Ascending aorta (tissue), 2 donors: Measurements from ENCODE around the gene RAB27A. TPM values are rescaled to one million over a fixed set of nuclear protein-coding genes. Genes with fewer than 3 reads are reported as not detected.
A peak's percentile ranks its signal among the peaks of the same experiment; 100 is the strongest.
"Not testable (repeated sequence)": the region's sequence is repeated elsewhere in the genome, so short reads cannot be mapped to it uniquely, and the experiment has no call there.

Experiments used
- DNase-seq, 2 donors: peaks; one replicate each; pipeline ENCODE4 v3.0.0-alpha.2; 2019; ENCODE audit warnings: low spot score in 2 of 2
- H3K27ac ChIP-seq, 2 donors: fragments of 200-600 bp; sonication (generic); one replicate each; pipeline ENCODE4 v1.5.1; 2016 to 2017; ENCODE audit warnings: mild to moderate bottlenecking in 1 of 2
- H3K27me3 ChIP-seq: fragments of 200-600 bp; sonication (generic); one replicate; pipeline ENCODE4 v1.5.1; 2017
- H3K36me3 ChIP-seq, 2 donors: fragments of 200-600 bp; sonication (generic); one replicate each; pipeline ENCODE4 v1.5.1; 2016
- H3K4me1 ChIP-seq, 2 donors: fragments of 200-600 bp; sonication (generic); one replicate each; pipeline ENCODE4 v1.5.1; 2016 to 2017; ENCODE audit warnings: mild to moderate bottlenecking in 1 of 2
- H3K4me3 ChIP-seq, 2 donors: fragments of 200-600 bp; sonication (generic); one replicate each; pipeline ENCODE4 v1.5.1; 2016 to 2017; ENCODE audit warnings: mild to moderate bottlenecking in 1 of 2
- H3K9me3 ChIP-seq, 2 donors: fragments of 200-600 bp; sonication (generic); one replicate each; pipeline ENCODE4 v1.5.1; 2016
- CTCF ChIP-seq, 3 experiments: fragments of 200-600 bp in 2 of 3; fragments of 450-650 bp in 1 of 3; sonication (generic) in 2 of 3; IDR thresholded peaks; one replicate each; pipeline ENCODE4 v1.5.1; 2016 to 2019; ENCODE audit warnings: antibody characterized with exemption in 3 of 3, mild to moderate bottlenecking in 1 of 3, moderate library complexity in 1 of 3
- intact Hi-C: fragments of 100-400 bp; cut with DNase I; formaldehyde crosslinking; loops from one replicate; pipeline ENCODE4 v1.15.1; 2023
- total RNA-seq: library from RNA; depleted of rRNA; stranded (reverse); fragments of >200 nt; gene quantifications from one replicate; pipeline ENCODE4 v1.1.0, GENCODE V29; 2016

Gene RAB27A
- total RNA-seq, 1 donor from 2014 or later: 17.9 TPM

GRCh38 chr15:55253580-55253979 is 36.0 kb downstream of the RAB27A start:
- Histone ChIP-seq H3K27ac (peak overlapping the region; percentile 48 to 56), H3K9me3 (no peaks in the 10 kb centered on the region), H3K4me1 (no peaks in the 10 kb centered on the region), H3K4me3 (no peak overlapping the region), H3K27me3 (no peaks in the 10 kb centered on the region), H3K36me3 (no peaks in the 10 kb centered on the region)
- intact Hi-C loops: no loop called here
- no peak for TF ChIP-seq CTCF (IDR thresholded peaks at IDR 0.05)
- DNase-seq: no peak

- H3K27me3 ChIP-seq, H3K36me3 ChIP-seq, H3K4me1 ChIP-seq, H3K9me3 ChIP-seq, intact Hi-C loops, DNase-seq, H3K27ac ChIP-seq, H3K4me3 ChIP-seq: not testable (repeated sequence)
These were observed 37.4 kb downstream of the RAB27A start for GRCh38 chr15:55252201-55252600.

GRCh38 chr15:55250941-55251340 is 38.7 kb downstream of the RAB27A start:
- Histone ChIP-seq H3K4me3 (no peak overlapping the region), H3K27ac (no peak overlapping the region), H3K9me3 (no peaks in the 10 kb centered on the region), H3K4me1 (no peaks in the 10 kb centered on the region), H3K36me3 (no peaks in the 10 kb centered on the region), H3K27me3 (no peaks in the 10 kb centered on the region)
- intact Hi-C loops: no loop called here
- DNase-seq: no peak
- no peak for TF ChIP-seq CTCF (IDR thresholded peaks at IDR 0.05)

- intact Hi-C loops: no loop called here
- Histone ChIP-seq H3K4me3 (no peak overlapping the region), H3K27ac (no peak overlapping the region), H3K27me3 (no peaks in the 10 kb centered on the region), H3K36me3 (no peaks in the 10 kb centered on the region), H3K4me1 (no peaks in the 10 kb centered on the region), H3K9me3 (no peaks in the 10 kb centered on the region)
- no peak for TF ChIP-seq CTCF (IDR thresholded peaks at IDR 0.05)
- DNase-seq: no peak
These were observed 39.2 kb downstream of the RAB27A start for GRCh38 chr15:55250392-55250791.

- H3K27me3 ChIP-seq, H3K36me3 ChIP-seq, intact Hi-C loops, H3K4me1 ChIP-seq, H3K9me3 ChIP-seq, H3K4me3 ChIP-seq, DNase-seq, H3K27ac ChIP-seq: not testable (repeated sequence)
These were observed 39.7 kb downstream of the RAB27A start for GRCh38 chr15:55249885-55250284.

GRCh38 chr15:55248895-55249294 is 40.7 kb downstream of the RAB27A start:
- Histone ChIP-seq H3K4me1 (no peaks in the 10 kb centered on the region), H3K36me3 (no peaks in the 10 kb centered on the region), H3K4me3 (no peak overlapping the region), H3K27ac (no peak overlapping the region), H3K9me3 (no peaks in the 10 kb centered on the region), H3K27me3 (no peaks in the 10 kb centered on the region)
- no peak for DNase-seq
- intact Hi-C loops: no loop called here
- no peak for TF ChIP-seq CTCF (IDR thresholded peaks at IDR 0.05)

- DNase-seq: no peak
- H3K9me3 ChIP-seq: no peaks in the 10 kb centered on the region
- no peaks in the 10 kb centered on the region for H3K27me3 ChIP-seq
- no peaks in the 10 kb centered on the region for H3K36me3 ChIP-seq
- intact Hi-C loops: no loop called here
- no peak overlapping the region for H3K27ac ChIP-seq
- H3K4me3 ChIP-seq: no peak overlapping the region
- TF ChIP-seq CTCF (IDR thresholded peaks at IDR 0.05): no peak
- H3K4me1 ChIP-seq: no peaks in the 10 kb centered on the region
These were observed 41.7 kb downstream of the RAB27A start for GRCh38 chr15:55247766-55248427.
